Left ventricle myocardium superior (tissue), 1 donor: ENCODE measurements around the gene MEIS1. TPM values are rescaled to one million over a fixed set of nuclear protein-coding genes. Genes with fewer than 3 reads are reported as not detected.
A peak's percentile ranks its signal among the peaks of the same experiment; 100 is the strongest.

ENCODE experiments used
- ATAC-seq: fragments of 200-7000 bp; cut with Tn5 transposase; one replicate; pipeline ENCODE4 v1.9.1; 2020; ENCODE audit warnings: mild to moderate bottlenecking, moderate library complexity
- DNase-seq: peaks from one replicate; pipeline ENCODE4 v3.0.0-alpha.2; 2020
- intact Hi-C: fragments of 100-400 bp; cut with micrococcal nuclease; formaldehyde crosslinking; loops from one replicate; pipeline ENCODE4 v1.11.0; 2022
- total RNA-seq: library from RNA; stranded (reverse); fragmentation: NEBNext Ultra II Directional; extraction: Animal tissue kit (Norgen Biotek cat#: 25700); gene quantifications from one replicate; pipeline ENCODE4 v1.2.1, GENCODE V29; 2021
- donor health status: DM: no; HTN: yes; CAD: no; lungs with severe emphysema.

Gene MEIS1
- total RNA-seq, 1 donor from 2014 or later, result 40.8 TPM

- DNase-seq (no peak), ATAC-seq (no peak)
- intact Hi-C loops, result loop anchor here (5.0 kb wide), 1 partner anchor 135 kb away; the partner anchor contains the start of gene MEIS1
These were observed 137.0 kb downstream of the MEIS1 start for GRCh38 chr2:66571918-66572317.

GRCh38 chr2:66572391-66572790 lies 137.5 kb downstream of the MEIS1 start:
- intact Hi-C loops, result loop anchor here (5.0 kb wide), 1 partner anchor 135 kb away; the partner anchor contains the start of gene MEIS1
- ATAC-seq (no peak), DNase-seq (no peak)

GRCh38 chr2:66573416-66573815 lies 138.5 kb downstream of the MEIS1 start:
- intact Hi-C loops, result loop anchor here (5.0 kb wide), 1 partner anchor 136 kb away; the partner anchor contains the start of gene MEIS1
- no peak for ATAC-seq
- DNase-seq, result no peak

- ATAC-seq (peak; percentile 7), DNase-seq (no peak)
- intact Hi-C loops, result loop anchor here (5.0 kb wide), 1 partner anchor 137 kb away; the partner anchor contains the start of gene MEIS1
These were observed 138.9 kb downstream of the MEIS1 start for GRCh38 chr2:66573821-66574233.

- peak; percentile 84 for ATAC-seq
These were observed 140.0 kb downstream of the MEIS1 start for GRCh38 chr2:66574701-66575624.

GRCh38 chr2:66575625-66576310 lies 140.8 kb downstream of the MEIS1 start:
- intact Hi-C loops, result no loop called here
- peak; percentile 41 for DNase-seq
- ATAC-seq, result peak; percentile 48

More at GRCh38 chr2:66574701-66575624, 140.0 kb downstream of the MEIS1 start:
- DNase-seq, result peak; percentile 41
- intact Hi-C loops, result loop anchor here (5.0 kb wide), 1 partner anchor 138 kb away; the partner anchor contains the start of gene MEIS1

- DNase-seq, result no peak
- ATAC-seq, result no peak
- intact Hi-C loops, result no loop called here
These were observed 141.3 kb downstream of the MEIS1 start for GRCh38 chr2:66576311-66576560.

GRCh38 chr2:66576561-66577320 lies 141.8 kb downstream of the MEIS1 start:
- intact Hi-C loops, result no loop called here
- ATAC-seq, result peak; percentile 23
- peak; percentile 29 for DNase-seq

- intact Hi-C loops, result no loop called here
- DNase-seq (no peak), ATAC-seq (peak; percentile 8)
These were observed 142.6 kb downstream of the MEIS1 start for GRCh38 chr2:66577321-66578053.

- DNase-seq (no peak), ATAC-seq (no peak)
- intact Hi-C loops, result no loop called here
These were observed 143.2 kb downstream of the MEIS1 start for GRCh38 chr2:66578054-66578686.

- intact Hi-C loops, result no loop called here
- no peak for ATAC-seq
- no peak for DNase-seq
These were observed 143.8 kb downstream of the MEIS1 start for GRCh38 chr2:66578687-66579106.

GRCh38 chr2:66579186-66580126 lies 144.5 kb downstream of the MEIS1 start:
- no peak for ATAC-seq
- no peak for DNase-seq
- intact Hi-C loops, result no loop called here

- ATAC-seq, result no peak
- no peak for DNase-seq
- intact Hi-C loops, result no loop called here
These were observed 145.5 kb downstream of the MEIS1 start for GRCh38 chr2:66580166-66581049.

GRCh38 chr2:66581339-66582103 lies 146.6 kb downstream of the MEIS1 start:
- DNase-seq, result no peak
- no peak for ATAC-seq
- intact Hi-C loops, result no loop called here

GRCh38 chr2:66582104-66582986 lies 147.4 kb downstream of the MEIS1 start:
- intact Hi-C loops, result no loop called here
- DNase-seq (no peak), ATAC-seq (no peak)
